NCI-H2196 treated with DMSO at 0.1 percent for 48 hours (cell line): Measurements from ENCODE around the gene TFF3.

ENCODE experiments used
- DNase-seq: peaks from one replicate; lab custom pipeline; 2025; ENCODE audit not compliant: unreplicated experiment; lab: John Stamatoyannopoulos, UW

The TFF3 gene

DNA sequence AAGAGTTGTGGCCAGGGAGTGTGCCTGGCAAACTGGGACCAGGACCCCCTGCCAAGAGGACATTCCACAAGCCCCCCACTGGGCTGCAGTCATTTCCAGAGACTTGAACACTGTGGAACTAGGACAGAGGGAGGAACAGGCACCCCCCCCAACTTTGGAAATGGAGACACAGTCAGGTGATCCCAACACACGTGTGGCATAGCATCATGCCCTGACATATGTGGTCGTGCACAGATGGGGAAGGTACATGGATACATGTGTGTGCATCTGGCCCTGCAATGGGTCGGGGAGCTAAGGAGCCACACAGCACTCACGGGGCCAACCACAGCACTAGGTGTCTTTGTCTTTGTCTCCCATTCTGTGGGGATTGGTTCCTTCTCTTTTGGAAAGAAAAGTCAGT, 6.6 kb upstream of the TFF3 start:
- no peak for DNase-seq

- no peak for DNase-seq
Observed at GRCh38 chr21:42321231-42321630, 6.0 kb upstream of the TFF3 start.

GRCh38 chr21:42320791-42321190, 5.6 kb upstream of the TFF3 start:
- no peak for DNase-seq

DNA sequence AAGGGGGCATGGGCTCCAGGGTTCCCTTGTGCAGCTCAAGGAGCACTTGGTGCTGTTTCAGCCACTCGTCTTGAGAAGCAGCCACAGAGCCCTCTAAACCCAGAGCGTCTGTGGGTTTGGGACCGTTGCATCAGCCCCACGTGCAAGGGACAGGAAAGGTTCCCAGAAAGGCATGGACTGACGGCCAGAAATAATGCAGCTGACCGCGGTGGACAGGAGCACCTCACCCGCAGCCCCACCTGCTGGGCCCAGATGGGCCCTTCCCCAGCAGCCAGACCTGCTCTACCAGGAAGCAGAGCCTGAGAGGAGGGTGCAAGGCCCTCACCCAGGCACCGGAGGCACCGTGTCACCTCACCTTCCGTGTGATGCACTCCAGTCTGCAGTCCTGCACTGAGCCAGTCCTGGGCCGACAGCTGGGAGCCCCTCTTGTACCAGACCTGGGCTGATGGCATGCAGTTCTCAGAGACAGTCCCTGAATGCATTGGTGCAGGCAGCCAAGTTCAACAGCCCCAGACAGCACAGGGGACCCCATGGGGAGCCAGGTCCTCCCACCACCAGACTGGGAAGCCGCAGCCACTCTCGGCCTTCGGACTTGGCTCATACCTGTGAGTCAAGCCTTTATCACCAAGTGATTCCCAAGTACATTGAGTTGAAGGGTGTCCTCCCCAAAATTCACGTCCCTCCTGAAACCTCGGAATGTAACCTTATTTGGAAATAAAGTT, 4.8 kb upstream of the TFF3 start:
- no peak for DNase-seq

DNA sequence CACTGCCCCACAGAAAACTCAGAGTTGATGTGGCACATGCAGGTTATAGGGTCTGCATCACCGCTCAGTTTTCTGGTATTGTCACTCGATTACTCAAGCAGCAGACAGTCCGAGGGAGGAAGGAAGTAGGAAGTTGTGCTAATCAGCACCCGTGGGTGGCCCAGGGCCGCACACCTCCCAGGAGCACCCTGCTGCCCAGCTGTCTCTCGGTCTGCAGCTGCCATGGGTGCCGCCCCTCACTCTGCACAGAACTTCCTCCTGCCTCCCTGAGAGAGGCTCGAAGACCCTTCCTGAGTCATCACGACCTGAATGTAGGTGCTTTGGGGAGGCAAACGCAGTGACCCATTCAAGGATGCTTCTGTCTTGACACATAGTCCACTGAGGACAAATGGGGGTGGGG, 4.2 kb upstream of the TFF3 start:
- no peak for DNase-seq

GRCh38 chr21:42317826-42318746, 2.9 kb upstream of the TFF3 start:
- DNase-seq, result no peak

DNA sequence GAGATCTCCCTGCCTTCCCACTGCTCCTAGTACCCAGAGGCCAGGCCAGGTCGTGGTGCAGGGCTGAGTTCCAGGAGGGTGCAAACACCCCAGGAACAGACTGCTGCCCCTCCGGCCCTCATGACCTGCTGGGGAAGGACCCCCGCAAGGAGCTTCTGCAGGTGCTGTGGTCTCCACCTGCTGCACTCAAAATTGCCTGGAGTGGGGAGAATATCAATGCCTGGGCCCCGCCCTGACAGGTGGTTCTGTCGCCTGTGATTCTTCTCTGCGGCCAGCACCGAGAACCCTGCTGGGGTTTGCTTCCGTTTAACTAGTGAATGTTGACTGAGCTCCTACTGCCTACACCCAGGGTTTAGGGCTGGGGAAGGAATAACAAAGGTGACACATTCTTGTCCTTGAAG, 2.1 kb upstream of the TFF3 start:
- no peak for DNase-seq

DNA sequence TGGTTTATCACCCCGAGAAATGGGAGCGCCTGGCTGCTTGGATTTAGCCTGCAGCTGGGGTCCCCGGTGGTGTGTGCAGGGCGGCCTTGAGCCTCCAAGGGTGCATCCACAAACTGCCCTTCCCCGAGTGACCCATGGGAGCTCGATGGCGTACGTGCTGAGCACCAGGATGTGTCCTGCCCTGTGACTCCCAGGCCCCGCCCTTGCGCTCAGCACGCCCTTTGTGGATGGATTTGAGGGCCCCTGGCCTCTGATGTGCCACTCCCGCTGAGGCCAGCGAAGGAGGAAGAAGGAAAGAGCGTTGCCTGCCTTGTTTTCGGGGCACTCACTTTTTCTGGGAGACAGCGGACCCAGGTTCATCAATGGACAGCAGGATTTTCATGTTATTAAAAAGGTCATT, 1.7 kb upstream of the TFF3 start:
- no peak for DNase-seq

- no peak for DNase-seq
Observed at GRCh38 chr21:42314616-42315295, 453 bp downstream of the TFF3 start.

GRCh38 chr21:42313501-42313969, 1.7 kb downstream of the TFF3 start:
- DNase-seq, result no peak

GRCh38 chr21:42312626-42313104, 2.5 kb downstream of the TFF3 start:
- no peak for DNase-seq

DNA sequence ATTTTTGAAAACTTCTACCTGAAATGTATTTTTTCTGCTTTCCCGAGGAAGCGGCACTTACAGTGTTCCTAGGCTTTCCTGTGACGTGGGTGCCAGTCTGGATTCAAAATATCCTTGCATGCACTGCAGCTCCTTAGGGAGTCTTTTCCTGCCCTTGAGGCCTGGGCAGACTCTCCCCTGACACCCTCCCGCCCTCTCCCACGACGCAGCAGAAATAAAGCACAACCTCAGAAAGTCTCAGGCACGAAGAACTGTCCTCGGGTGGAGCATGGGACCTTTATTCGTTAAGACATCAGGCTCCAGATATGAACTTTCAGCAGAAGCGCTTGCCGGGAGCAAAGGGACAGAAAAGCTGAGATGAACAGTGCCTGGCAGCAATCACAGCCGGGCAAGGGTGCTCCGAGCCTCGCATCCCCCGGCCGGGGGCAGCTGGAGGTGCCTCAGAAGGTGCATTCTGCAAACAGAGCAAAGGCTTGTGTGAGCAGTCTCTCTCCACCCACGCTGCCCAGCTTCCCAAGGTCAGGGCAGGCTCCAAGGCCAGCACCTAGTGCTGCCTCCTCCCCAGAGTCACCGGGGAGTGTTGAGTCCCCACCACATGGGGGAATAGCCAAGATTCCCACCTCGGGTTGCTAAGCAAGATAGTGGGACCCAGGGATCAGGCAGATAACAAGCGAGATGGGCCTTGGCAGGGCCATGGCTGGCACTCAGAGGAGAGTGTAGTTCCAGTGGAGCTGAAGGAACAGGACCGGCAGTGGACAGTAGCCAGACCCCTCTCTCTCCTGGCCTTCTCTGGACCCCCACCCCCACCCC, 3.2 kb downstream of the TFF3 start:
- DNase-seq, result no peak

DNA sequence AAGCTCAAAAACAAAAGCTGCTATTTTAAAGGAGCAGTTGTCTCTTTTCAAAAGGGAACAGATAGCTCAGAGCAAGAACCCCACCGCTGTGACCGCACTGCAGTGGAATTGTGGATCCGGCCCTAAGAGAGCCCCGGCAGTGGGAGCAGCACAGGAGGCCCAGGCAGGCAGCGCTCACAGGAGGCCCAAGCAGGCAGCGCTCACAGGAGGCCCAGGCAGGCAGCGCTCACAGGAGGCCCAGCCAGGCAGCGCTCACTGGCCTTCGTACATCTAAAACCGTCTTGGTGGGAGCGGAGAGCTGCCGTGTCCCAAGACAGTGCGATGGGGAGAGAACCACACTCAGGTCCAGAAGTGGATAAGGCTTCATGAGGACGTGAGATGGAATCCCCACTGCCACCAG, 4.0 kb downstream of the TFF3 start:
- no peak for DNase-seq

GRCh38 chr21:42310411-42311001, 4.7 kb downstream of the TFF3 start:
- DNase-seq, result no peak

GRCh38 chr21:42309753-42310213, 5.4 kb downstream of the TFF3 start:
- peak; percentile 41 for DNase-seq

GRCh38 chr21:42308914-42309752, 6.1 kb downstream of the TFF3 start:
- DNase-seq, result no peak

DNA sequence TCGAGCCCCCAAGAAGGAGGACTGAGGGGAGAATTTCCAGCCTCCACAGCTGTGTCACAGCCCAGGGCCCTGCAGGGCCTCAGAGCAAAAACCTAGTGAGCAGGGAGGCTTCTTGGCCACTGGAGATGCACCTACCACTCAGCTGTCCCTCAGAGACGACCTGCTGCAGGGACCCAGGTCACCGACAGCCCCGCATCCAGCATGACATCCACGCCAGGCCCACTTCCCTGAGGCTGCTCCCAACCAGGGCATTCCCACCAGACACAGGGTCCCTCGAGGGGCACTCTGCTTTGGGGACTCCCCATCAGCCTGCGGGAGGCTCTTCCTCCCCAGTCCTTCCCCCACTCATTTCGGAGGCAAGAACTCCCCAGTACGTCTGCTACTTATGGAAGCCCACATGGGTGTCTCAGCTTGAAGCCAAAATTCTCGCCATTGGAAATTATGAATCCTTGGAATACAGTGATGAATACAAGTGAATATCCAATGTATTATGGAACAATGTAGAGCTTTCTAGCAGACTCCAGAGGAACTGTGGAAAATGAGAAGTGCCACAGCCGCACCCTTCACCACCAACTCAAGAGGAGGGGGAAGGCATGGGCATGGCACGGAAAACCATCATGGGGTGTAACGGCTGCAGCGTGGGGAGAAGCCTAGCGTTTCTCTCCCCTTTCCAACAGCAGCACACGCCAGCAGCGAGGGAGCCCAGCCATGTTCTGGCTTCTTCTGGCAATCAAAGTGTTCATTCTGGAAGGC, 6.9 kb downstream of the TFF3 start:
- no peak for DNase-seq

DNA sequence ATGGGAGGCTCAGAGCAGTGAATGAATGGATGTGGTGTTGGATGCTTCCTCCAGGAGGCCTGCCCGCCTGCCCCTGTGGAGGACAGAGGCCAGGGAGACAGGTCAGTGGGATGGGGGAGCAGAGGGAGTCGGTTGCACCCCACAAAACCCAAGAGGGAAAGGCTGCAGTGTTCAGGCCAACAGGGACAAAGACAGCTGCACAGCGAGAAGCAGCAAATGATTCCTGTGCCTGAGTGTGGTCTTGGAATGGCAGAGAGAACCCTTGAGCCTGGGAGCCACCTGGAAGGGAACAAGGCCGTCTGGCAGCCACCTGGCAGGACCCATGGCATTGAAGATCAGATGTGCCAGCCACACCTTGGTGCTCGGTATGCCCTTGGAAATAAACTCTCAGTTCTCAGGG, 8.1 kb downstream of the TFF3 start:
- no peak for DNase-seq
